HG02884 (cell line): Measurements from ENCODE around the gene KANSL3.
"Not testable (repeated sequence)": the region's sequence is repeated elsewhere in the genome, so short reads cannot be mapped to it uniquely, and the experiment has no call there.

Experiments
- ATAC-seq: cut with Tn5 transposase; IDR thresholded peaks from one replicate; pipeline ENCODE4 v1.9.1; 2021; ENCODE audit warnings: mild to moderate bottlenecking, moderate library complexity; ENCODE audit not compliant: unreplicated experiment

Gene KANSL3

GRCh38 chr2:96655526-96655925 lies 17.4 kb upstream of the KANSL3 start:
- no peak for ATAC-seq

- not testable (repeated sequence) for ATAC-seq
Observed at GRCh38 chr2:96654791-96655190, 16.7 kb upstream of the KANSL3 start.

GRCh38 chr2:96651793-96652192 lies 13.7 kb upstream of the KANSL3 start:
- ATAC-seq, result no peak

- no peak for ATAC-seq
Observed at GRCh38 chr2:96649342-96649741, 11.2 kb upstream of the KANSL3 start.

- no peak for ATAC-seq
Observed at GRCh38 chr2:96648306-96648930, 10.3 kb upstream of the KANSL3 start.

- ATAC-seq, result no peak
Observed at GRCh38 chr2:96647681-96648080, 9.6 kb upstream of the KANSL3 start.

- no peak for ATAC-seq
Observed at GRCh38 chr2:96642564-96643360, 4.7 kb upstream of the KANSL3 start, which contains the start of gene FER1L5. Gene FER1L5, plus strand, starts transcription at chr2:96642764. Its CDS starts 73 bp downstream, at chr2:96642837.

- peak; percentile 72 for ATAC-seq
Observed at GRCh38 chr2:96637385-96638143, 548 bp downstream of the KANSL3 start.

- no peak for ATAC-seq
Observed at GRCh38 chr2:96636551-96637171, 1.5 kb downstream of the KANSL3 start.

GRCh38 chr2:96633641-96634040 lies 4.5 kb downstream of the KANSL3 start:
- ATAC-seq, result no peak

GRCh38 chr2:96631804-96632435 lies 6.2 kb downstream of the KANSL3 start:
- ATAC-seq, result no peak

- no peak for ATAC-seq
Observed at GRCh38 chr2:96626553-96626942, 11.6 kb downstream of the KANSL3 start.

- no peak for ATAC-seq
Observed at GRCh38 chr2:96625571-96626552, 12.2 kb downstream of the KANSL3 start.

- ATAC-seq, result no peak
Observed at GRCh38 chr2:96623116-96623515, 15.0 kb downstream of the KANSL3 start.

- no peak for ATAC-seq
Observed at GRCh38 chr2:96622544-96622943, 15.6 kb downstream of the KANSL3 start.

GRCh38 chr2:96618596-96619283 lies 19.4 kb downstream of the KANSL3 start:
- ATAC-seq, result no peak

GRCh38 chr2:96617012-96617411 lies 21.1 kb downstream of the KANSL3 start:
- ATAC-seq, result no peak

- ATAC-seq, result no peak
Observed at GRCh38 chr2:96616535-96616934, 21.6 kb downstream of the KANSL3 start.

- ATAC-seq, result no peak
Observed at GRCh38 chr2:96616128-96616527, 22.0 kb downstream of the KANSL3 start.
